Lung (tissue), 12 donors: ENCODE results near the gene CATSPERD. TPM values are rescaled to one million over a fixed set of nuclear protein-coding genes. Genes with fewer than 3 reads are reported as not detected.

Experiments used
- ATAC-seq: fragments of 200-7000 bp; cut with Tn5 transposase; one replicate; pipeline ENCODE4 v1.9.1; 2020; ENCODE audit warnings: moderate number of reproducible peaks; ENCODE audit not compliant: insufficient read depth, low FRiP score
- DNase-seq, 3 donors: peaks; one replicate each; pipeline ENCODE4 v3.0.0-alpha.2; 2013 to 2017
- H3K27ac ChIP-seq, 2 donors: one replicate each; pipeline ENCODE4 v1.5.1; 2013; ENCODE audit warnings: mild to moderate bottlenecking in 2 of 2, moderate library complexity in 2 of 2, control low read depth in 1 of 2, inconsistent platforms in 1 of 2, low read depth in 1 of 2, low read length in 1 of 2
- H3K27me3 ChIP-seq, 3 donors: one replicate each; pipeline ENCODE4 v1.5.1; 2013; ENCODE audit warnings: low read length in 2 of 3; ENCODE audit not compliant: control insufficient read depth in 3 of 3, insufficient read depth in 3 of 3
- H3K36me3 ChIP-seq, 4 donors: one replicate each; pipeline ENCODE4 v1.5.1; 2013; ENCODE audit warnings: low read length in 4 of 4, mild to moderate bottlenecking in 1 of 4, moderate library complexity in 1 of 4; ENCODE audit not compliant: control insufficient read depth in 4 of 4, insufficient read depth in 4 of 4
- H3K4me1 ChIP-seq, 5 donors: one replicate each; pipeline ENCODE4 v1.5.1; 2013; ENCODE audit warnings: low read length in 5 of 5, mild to moderate bottlenecking in 2 of 5, moderate library complexity in 1 of 5; ENCODE audit not compliant: control insufficient read depth in 5 of 5, insufficient read depth in 5 of 5
- H3K4me3 ChIP-seq: one replicate; pipeline ENCODE4 v1.5.1; 2013; ENCODE audit warnings: mild to moderate bottlenecking, control low read depth, moderate library complexity
- H3K9ac ChIP-seq, 2 donors: one replicate each; pipeline ENCODE4 v1.5.1; 2013; ENCODE audit warnings: low read length in 2 of 2, control low read depth in 1 of 2; ENCODE audit not compliant: insufficient read depth in 1 of 2
- H3K9me3 ChIP-seq, 4 donors: one replicate each; pipeline ENCODE4 v1.5.1; 2013; ENCODE audit warnings: low read length in 3 of 4, mild to moderate bottlenecking in 1 of 4, moderate library complexity in 1 of 4; ENCODE audit not compliant: control insufficient read depth in 4 of 4, insufficient read depth in 3 of 4
- WGBS, 2 donors: extraction: QIAGEN DNeasy Blood & Tissue Kit; methylation state at CpG; one replicate each; pipeline ENCODE4 v1.1.7; 2013; 5-methylcytosine and 5-hydroxymethylcytosine counted together
- polyA plus RNA-seq, 2 donors: library from polyadenylated mRNA; stranded (reverse); fragments of 200-250 nt; gene quantifications; one replicate each; pipeline ENCODE4 v1.2.1, GENCODE V29; 2013
- total RNA-seq, 2 donors: library from RNA; depleted of rRNA in 1 of 2; stranded (reverse); fragments of >200 nt in 1 of 2; gene quantifications; one replicate each; pipeline ENCODE4 v1.2.1, GENCODE V29; 2014 to 2021
- TF ChIP-seq, protein P1 (sequence below): IDR thresholded peaks from 2 replicates; pipeline ENCODE4 v1.5.1; 2012; ENCODE audit warnings: mild to moderate bottlenecking; ENCODE audit errors: control extremely low read depth, extremely low read depth
- donor health status: control.
- donor health status: control.
- donor health status: Bipolar disorder and iron deficiency.
- donor health status: healthy.
- donor health status: DM: yes; HTN: yes; CAD: no.

The CATSPERD gene
- total and polyA plus RNA-seq, 4 donors: 8.2 to 11.3 (median 9.2) TPM

DNA sequence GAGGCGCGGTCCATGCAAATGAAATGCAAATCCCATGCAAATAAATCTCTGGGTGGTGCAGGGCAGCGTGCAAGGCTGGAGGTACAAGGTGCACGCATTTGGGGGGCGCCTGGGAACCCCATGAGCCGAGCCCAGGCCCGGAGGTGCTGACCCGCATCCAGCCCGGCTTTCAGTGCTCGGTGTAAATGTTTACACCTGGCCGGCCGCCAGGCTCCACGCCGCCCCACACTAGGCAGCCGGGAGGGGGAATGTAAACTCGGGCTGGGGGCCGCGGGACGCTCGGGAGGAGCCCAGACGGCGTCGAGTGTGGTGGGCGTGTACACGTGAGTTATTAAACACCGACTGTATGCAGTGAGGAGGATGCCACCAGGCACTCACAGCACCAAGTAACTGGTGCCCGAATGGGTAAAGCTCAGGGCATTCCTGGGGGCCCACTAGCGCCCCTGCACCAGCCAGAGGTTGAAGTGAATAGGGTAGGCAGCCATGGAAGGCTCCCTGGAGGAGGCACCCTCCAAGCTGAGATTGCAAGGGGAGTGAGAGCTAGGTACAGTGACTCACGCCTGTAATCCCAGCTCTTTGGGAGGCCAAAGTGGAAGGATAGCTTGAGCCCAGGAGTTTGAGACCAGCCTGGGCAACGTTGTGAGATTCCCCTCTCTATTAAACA lies 101.9 kb downstream of the CATSPERD start:
- no peak overlapping the region for H3K9ac ChIP-seq
- H3K36me3 ChIP-seq: no peaks in the 10 kb centered on the region
- peaks cover 0 to 2% (median 0%) of the 10 kb centered on the region in 4 donors for H3K9me3 ChIP-seq
- WGBS, 2 donors: 35 to 53% methylated on average over 30 of the region's 30 CpGs
- no peak for DNase-seq
- TF ChIP-seq, protein P1, sequence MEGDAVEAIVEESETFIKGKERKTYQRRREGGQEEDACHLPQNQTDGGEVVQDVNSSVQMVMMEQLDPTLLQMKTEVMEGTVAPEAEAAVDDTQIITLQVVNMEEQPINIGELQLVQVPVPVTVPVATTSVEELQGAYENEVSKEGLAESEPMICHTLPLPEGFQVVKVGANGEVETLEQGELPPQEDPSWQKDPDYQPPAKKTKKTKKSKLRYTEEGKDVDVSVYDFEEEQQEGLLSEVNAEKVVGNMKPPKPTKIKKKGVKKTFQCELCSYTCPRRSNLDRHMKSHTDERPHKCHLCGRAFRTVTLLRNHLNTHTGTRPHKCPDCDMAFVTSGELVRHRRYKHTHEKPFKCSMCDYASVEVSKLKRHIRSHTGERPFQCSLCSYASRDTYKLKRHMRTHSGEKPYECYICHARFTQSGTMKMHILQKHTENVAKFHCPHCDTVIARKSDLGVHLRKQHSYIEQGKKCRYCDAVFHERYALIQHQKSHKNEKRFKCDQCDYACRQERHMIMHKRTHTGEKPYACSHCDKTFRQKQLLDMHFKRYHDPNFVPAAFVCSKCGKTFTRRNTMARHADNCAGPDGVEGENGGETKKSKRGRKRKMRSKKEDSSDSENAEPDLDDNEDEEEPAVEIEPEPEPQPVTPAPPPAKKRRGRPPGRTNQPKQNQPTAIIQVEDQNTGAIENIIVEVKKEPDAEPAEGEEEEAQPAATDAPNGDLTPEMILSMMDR: no peak
- no peak overlapping the region for H3K27ac ChIP-seq
- peaks cover 0 to 5% (median 0%) of the 10 kb centered on the region in 5 donors for H3K4me1 ChIP-seq
- no peaks in the 10 kb centered on the region for H3K27me3 ChIP-seq
- no peak overlapping the region for H3K4me3 ChIP-seq
- ATAC-seq: no peak

DNA sequence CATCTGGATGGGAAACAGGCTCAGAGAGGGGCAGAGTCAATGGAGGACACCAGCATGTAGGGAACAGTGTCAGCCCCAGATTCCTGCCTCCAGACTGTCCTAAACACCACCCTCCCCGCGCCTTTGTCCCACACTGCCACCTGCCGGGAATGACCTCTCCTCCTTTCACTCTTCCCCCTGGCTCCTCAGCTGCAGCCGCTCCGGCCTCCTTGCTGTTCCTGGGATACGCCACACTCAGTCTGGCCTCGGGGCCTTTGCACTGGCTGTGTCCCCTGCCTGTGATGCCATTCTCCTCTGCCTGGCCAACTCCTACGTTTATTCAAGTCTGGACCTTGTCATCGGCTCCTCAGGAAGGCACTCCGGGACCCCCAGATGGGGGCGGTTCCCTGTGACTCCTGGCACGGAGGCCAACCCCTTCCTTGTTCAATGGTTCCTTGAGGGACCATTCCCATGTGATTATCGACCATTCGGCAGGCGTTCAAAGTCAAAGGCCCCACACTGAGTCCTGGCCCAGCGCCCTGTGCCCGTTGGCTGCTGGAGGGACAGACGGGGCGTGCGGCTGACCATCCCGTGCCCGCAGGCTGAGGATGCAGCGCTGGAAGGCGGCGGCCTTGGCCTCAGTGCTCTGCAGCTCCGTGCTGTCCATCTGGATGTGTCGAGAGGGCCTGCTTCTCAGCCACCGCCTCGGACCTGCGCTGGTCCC lies 103.3 kb downstream of the CATSPERD start:
- TF ChIP-seq, protein P1: no peak
- peaks cover 0 to 10% (median 0%) of the 10 kb centered on the region in 5 donors for H3K4me1 ChIP-seq
- H3K4me3 ChIP-seq: no peak overlapping the region
- WGBS, 2 donors: 88 to 93% methylated on average over 30 of the region's 30 CpGs
- H3K27me3 ChIP-seq: no peaks in the 10 kb centered on the region
- peaks cover 0 to 2% (median 0%) of the 10 kb centered on the region in 4 donors for H3K9me3 ChIP-seq
- ATAC-seq: no peak
- no peak overlapping the region for H3K27ac ChIP-seq
- no peaks in the 10 kb centered on the region for H3K36me3 ChIP-seq
- no peak for DNase-seq
- H3K9ac ChIP-seq: no peak overlapping the region

DNA sequence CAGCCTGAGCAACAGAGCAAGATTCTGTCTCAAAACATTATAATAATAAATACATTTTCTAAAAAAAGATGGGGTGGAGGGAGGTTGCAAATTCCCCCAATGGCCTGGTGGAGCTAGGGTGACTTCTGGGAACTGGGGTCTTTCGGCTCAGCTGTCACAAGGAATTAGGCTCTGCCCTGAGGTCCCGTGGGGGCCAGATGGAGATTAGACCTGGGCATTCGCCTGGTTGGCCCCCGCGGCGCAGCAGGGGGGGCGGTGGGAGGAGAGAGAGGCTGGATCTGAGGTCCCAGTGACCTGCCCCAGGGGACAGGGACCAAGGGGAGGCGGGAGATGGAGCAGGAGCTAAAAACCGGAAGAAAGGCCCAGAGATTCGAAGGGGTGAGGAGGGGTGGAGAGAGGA lies 104.3 kb downstream of the CATSPERD start:
- peaks cover 0 to 2% (median 0%) of the 10 kb centered on the region in 4 donors for H3K9me3 ChIP-seq
- 90 to 97% methylated on average over 10 of the region's 10 CpGs for WGBS, 2 donors
- no peak overlapping the region for H3K27ac ChIP-seq
- H3K36me3 ChIP-seq: no peaks in the 10 kb centered on the region
- no peak for DNase-seq
- peaks cover 0 to 20% (median 0%) of the 10 kb centered on the region in 5 donors for H3K4me1 ChIP-seq
- H3K27me3 ChIP-seq: peaks cover 0 to 2% (median 0%) of the 10 kb centered on the region in 3 donors
- ATAC-seq: no peak
- TF ChIP-seq, protein P1: no peak
- no peak overlapping the region for H3K9ac ChIP-seq
- H3K4me3 ChIP-seq: no peak overlapping the region
